IMR-90 (cell line): Measurements from ENCODE around the gene CPNE2.

Experiments used
- CEBPB ChIP-seq: IDR thresholded peaks from 2 replicates; pipeline ENCODE4 v1.6.1; 2012; ENCODE audit warnings: low read depth, low read length, improper control_type of control experiment
- CTCF ChIP-seq: conservative IDR thresholded peaks from 2 replicates; pipeline ENCODE4 v1.5.1; 2012; ENCODE audit warnings: mild to moderate bottlenecking, low read depth, low read length, improper control_type of control experiment
- ELK1 ChIP-seq: fragments of 150-350 bp; IDR thresholded peaks from 2 replicates; pipeline ENCODE4 v1.6.1; 2016; ENCODE audit warnings: low read depth, mild to moderate bottlenecking, low read length, moderate library complexity, borderline replicate concordance
- MAZ ChIP-seq: IDR thresholded peaks from 2 replicates; pipeline ENCODE4 v1.6.1; 2012; ENCODE audit warnings: low read depth, mild to moderate bottlenecking, low read length, improper control_type of control experiment, moderate library complexity, borderline replicate concordance
- MXI1 ChIP-seq: IDR thresholded peaks from 2 replicates; pipeline ENCODE4 v1.6.1; 2012; ENCODE audit warnings: low read depth, mild to moderate bottlenecking, low read length, moderate library complexity, borderline replicate concordance
- POLR2A ChIP-seq: IDR thresholded peaks from 2 replicates; pipeline ENCODE4 v1.6.1; 2012; ENCODE audit warnings: mild to moderate bottlenecking, low read depth, low read length
- RAD21 ChIP-seq: IDR thresholded peaks from 2 replicates; pipeline ENCODE4 v1.6.1; 2012; ENCODE audit warnings: low read length, improper control_type of control experiment
- RFX5 ChIP-seq: IDR thresholded peaks from 2 replicates; pipeline ENCODE4 v1.8.0; 2012; ENCODE audit warnings: low read depth, mild to moderate bottlenecking, low read length, moderate library complexity
- SMC3 ChIP-seq: fragments of 150-350 bp; IDR thresholded peaks from 2 replicates; pipeline ENCODE4 v1.6.1; 2016; ENCODE audit warnings: low read depth, mild to moderate bottlenecking, antibody characterized with exemption, low read length, moderate library complexity
- USF2 ChIP-seq: fragments of 150-350 bp; IDR thresholded peaks from 2 replicates; pipeline ENCODE4 v1.6.1; 2017; ENCODE audit warnings: mild to moderate bottlenecking, antibody characterized with exemption, low read length, low read depth

- TF ChIP-seq CTCF (no peak), RFX5 (no peak), RAD21 (no peak), CEBPB (no peak), USF2 (no peak), POLR2A (no peak), MAZ (no peak), MXI1 (no peak), SMC3 (no peak), ELK1 (no peak)
Observed at GRCh38 chr16:57060323-57061083, 31.9 kb upstream of the CPNE2 start.
